ENCODE data around the gene VWC2L.

DNA sequence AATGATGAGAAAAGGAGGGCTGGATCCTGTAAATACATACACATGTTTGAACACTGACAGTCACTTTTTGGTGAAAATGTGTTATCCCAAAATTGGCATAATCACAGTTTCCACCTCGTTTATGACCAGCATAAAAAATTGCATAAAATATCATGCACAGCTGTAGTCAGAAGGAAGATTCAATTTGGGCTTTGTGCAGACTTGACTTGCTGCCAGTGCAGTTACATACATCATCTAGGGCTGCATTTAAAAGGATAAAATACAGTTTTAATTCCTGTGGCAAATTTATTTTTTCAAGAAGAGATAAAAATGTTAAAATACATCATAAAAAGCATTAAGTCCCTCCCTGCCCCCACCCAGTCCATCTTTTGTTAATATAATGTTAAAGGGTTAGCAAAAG, 103.8 kb downstream of the VWC2L start:
- TF ChIP-seq, protein P1, sequence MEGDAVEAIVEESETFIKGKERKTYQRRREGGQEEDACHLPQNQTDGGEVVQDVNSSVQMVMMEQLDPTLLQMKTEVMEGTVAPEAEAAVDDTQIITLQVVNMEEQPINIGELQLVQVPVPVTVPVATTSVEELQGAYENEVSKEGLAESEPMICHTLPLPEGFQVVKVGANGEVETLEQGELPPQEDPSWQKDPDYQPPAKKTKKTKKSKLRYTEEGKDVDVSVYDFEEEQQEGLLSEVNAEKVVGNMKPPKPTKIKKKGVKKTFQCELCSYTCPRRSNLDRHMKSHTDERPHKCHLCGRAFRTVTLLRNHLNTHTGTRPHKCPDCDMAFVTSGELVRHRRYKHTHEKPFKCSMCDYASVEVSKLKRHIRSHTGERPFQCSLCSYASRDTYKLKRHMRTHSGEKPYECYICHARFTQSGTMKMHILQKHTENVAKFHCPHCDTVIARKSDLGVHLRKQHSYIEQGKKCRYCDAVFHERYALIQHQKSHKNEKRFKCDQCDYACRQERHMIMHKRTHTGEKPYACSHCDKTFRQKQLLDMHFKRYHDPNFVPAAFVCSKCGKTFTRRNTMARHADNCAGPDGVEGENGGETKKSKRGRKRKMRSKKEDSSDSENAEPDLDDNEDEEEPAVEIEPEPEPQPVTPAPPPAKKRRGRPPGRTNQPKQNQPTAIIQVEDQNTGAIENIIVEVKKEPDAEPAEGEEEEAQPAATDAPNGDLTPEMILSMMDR (IDR thresholded peaks at IDR 0.05; ENCODE audit: low read length) = no peak
- no peak for TF ChIP-seq EZH2 (optimal IDR thresholded peaks at IDR 0.05; ENCODE audit: low read depth, low read length)
- no peak for TF ChIP-seq EZH2phosphoT487 (IDR thresholded peaks at IDR 0.05; ENCODE audit: low read length)
